H1 (cell line): ENCODE results near the gene LPAR6. TPM values are rescaled to one million over a fixed set of nuclear protein-coding genes. Genes with fewer than 3 reads are reported as not detected.

ENCODE experiments used
- CTCF ChIA-PET: fragments of 300-600 bp; sonication (Branson Sonifier 250); formaldehyde crosslinking; loops from one replicate; lab custom pipeline; 2021; ENCODE audit not compliant: partially characterized antibody; lab: Charles Lee
- POLR2A ChIA-PET: fragments of 300-600 bp; sonication (Branson Sonifier 250); formaldehyde crosslinking; loops from one replicate; lab custom pipeline; 2021; ENCODE audit warnings: inconsistent platforms; ENCODE audit not compliant: partially characterized antibody; lab: Charles Lee
- DNase-seq, 2 experiments: peaks; one replicate each; pipeline versions ENCODE4 v3.0.0 to v3.0.0-alpha.2; 2010 to 2022; ENCODE audit warnings: low spot score in 2 of 2, low read depth in 1 of 2, mixed read lengths in 1 of 2
- FAIRE-seq: peaks from 2 replicates; lab custom pipeline; 2011; peaks lifted over from hg19 to GRCh38; lab: Jason Lieb, UNC
- H2AFZ ChIP-seq: 2 replicates; pipeline ENCODE4 v1.8.1; 2012; ENCODE audit warnings: low read length, inconsistent platforms
- H2AK5ac ChIP-seq: 2 replicates; pipeline ENCODE4 v1.6.1; 2013; ENCODE audit warnings: low read depth, low read length
- H2BK120ac ChIP-seq: replicated peaks from 2 replicates; pipeline ENCODE3; 2013; ENCODE audit warnings: low read depth, low read length, inconsistent platforms
- H2BK12ac ChIP-seq: 2 replicates; pipeline ENCODE4 v1.6.1; 2013; ENCODE audit warnings: low read depth, low read length
- H2BK15ac ChIP-seq: 2 replicates; pipeline ENCODE4 v1.6.1; 2013; ENCODE audit warnings: low read length
- H2BK20ac ChIP-seq: 2 replicates; pipeline ENCODE4 v1.6.1; 2013; ENCODE audit warnings: low read length
- H2BK5ac ChIP-seq: 2 replicates; pipeline ENCODE4 v1.6.1; 2013; ENCODE audit warnings: low read depth, low read length
- H3K14ac ChIP-seq: 2 replicates; pipeline ENCODE4 v1.6.1; 2013; ENCODE audit warnings: inconsistent platforms; ENCODE audit not compliant: insufficient read length
- H3K18ac ChIP-seq: 2 replicates; pipeline ENCODE4 v1.6.1; 2013; ENCODE audit warnings: low read length; ENCODE audit errors: extremely low read depth
- H3K23ac ChIP-seq: 2 replicates; pipeline ENCODE4 v1.6.1; 2013; ENCODE audit warnings: inconsistent platforms; ENCODE audit not compliant: insufficient read length
- H3K23me2 ChIP-seq: 2 replicates; pipeline ENCODE4 v1.6.1; 2013; ENCODE audit warnings: low read depth, low read length
- H3K27ac ChIP-seq: 2 replicates; pipeline ENCODE4 v1.6.1; 2011; ENCODE audit warnings: low read depth, low read length, inconsistent platforms
- H3K27me3 ChIP-seq, 4 experiments: replicated peaks in 1 of 4; 1 replicate in 1 of 4; 2 replicates in 3 of 4; pipeline versions ENCODE4 v1.6.1 to v1.8.1; 2011 to 2013; ENCODE audit warnings: low read length in 3 of 4, mild to moderate bottlenecking in 3 of 4, inconsistent platforms in 2 of 4, mixed read lengths in 2 of 4, moderate library complexity in 1 of 4; ENCODE audit not compliant: control insufficient read depth in 3 of 4, insufficient read depth in 3 of 4; ENCODE audit errors: extremely low read depth in 1 of 4
- H3K36me3 ChIP-seq, 4 experiments: 2 replicates each; pipeline versions ENCODE4 v1.6.1 to v1.8.1; 2011 to 2013; ENCODE audit warnings: mild to moderate bottlenecking in 4 of 4, low read length in 3 of 4, moderate library complexity in 2 of 4, control low read depth in 1 of 4, inconsistent platforms in 1 of 4; ENCODE audit not compliant: insufficient read depth in 4 of 4, control insufficient read depth in 2 of 4
- H3K4ac ChIP-seq: replicated peaks from 2 replicates; pipeline ENCODE3; 2013; ENCODE audit warnings: low read length, low read depth, mixed read lengths, inconsistent platforms; ENCODE audit not compliant: insufficient read length
- H3K4me1 ChIP-seq, 4 experiments: replicated peaks in 1 of 4; 1 replicate in 1 of 4; 2 replicates in 3 of 4; pipeline versions ENCODE4 v1.6.1 to v1.8.1; 2011 to 2013; ENCODE audit warnings: low read length in 3 of 4, inconsistent platforms in 2 of 4, mixed read lengths in 1 of 4; ENCODE audit not compliant: insufficient read depth in 4 of 4, control insufficient read depth in 3 of 4
- H3K4me2 ChIP-seq, 2 experiments: 2 replicates each; pipeline versions ENCODE4 v1.6.1 to v1.8.1; 2011 to 2013; ENCODE audit warnings: low read depth in 2 of 2, low read length in 2 of 2, control low read depth in 1 of 2, inconsistent platforms in 1 of 2, mild to moderate bottlenecking in 1 of 2; ENCODE audit not compliant: insufficient read depth in 1 of 2
- H3K4me3 ChIP-seq, 4 experiments: fragments of 200-600, 300-600 bp in 1 of 4; sonication (generic), shearing (Covaris generic), sonication (Bioruptor Twin) in 1 of 4; 2 replicates each; pipeline versions ENCODE4 v1.5.1 to v1.8.1; 2011 to 2016; ENCODE audit warnings: low read length in 4 of 4, low read depth in 3 of 4, control low read depth in 2 of 4, inconsistent platforms in 2 of 4, mild to moderate bottlenecking in 2 of 4, mixed read lengths in 1 of 4, moderate library complexity in 1 of 4; ENCODE audit not compliant: insufficient read depth in 2 of 4; ENCODE audit errors: extremely low read depth in 1 of 4
- H3K56ac ChIP-seq: replicated peaks from 2 replicates; pipeline ENCODE3; 2013; ENCODE audit warnings: low read depth, mild to moderate bottlenecking, mixed read lengths, low read length, inconsistent platforms; ENCODE audit not compliant: insufficient read length
- H3K79me1 ChIP-seq: 2 replicates; pipeline ENCODE4 v1.6.1; 2013; ENCODE audit warnings: low read depth, low read length, control low read depth
- H3K79me2 ChIP-seq, 2 experiments: 2 replicates each; pipeline versions ENCODE4 v1.6.1 to v1.8.1; 2012 to 2013; ENCODE audit warnings: low read length in 2 of 2, mild to moderate bottlenecking in 2 of 2, inconsistent platforms in 1 of 2; ENCODE audit not compliant: insufficient read depth in 2 of 2, control insufficient read depth in 1 of 2
- H3K9ac ChIP-seq, 4 experiments: replicated peaks in 1 of 4; 1 replicate in 1 of 4; 2 replicates in 3 of 4; pipeline versions ENCODE4 v1.6.1 to v1.8.1; 2011 to 2013; ENCODE audit warnings: low read depth in 3 of 4, low read length in 3 of 4, control low read depth in 2 of 4, mild to moderate bottlenecking in 2 of 4, moderate library complexity in 2 of 4, inconsistent platforms in 1 of 4; ENCODE audit errors: extremely low read depth in 1 of 4
- H3K9me3 ChIP-seq, 2 experiments: 2 replicates each; pipeline versions ENCODE4 v1.6.1 to v1.8.1; 2012 to 2013; ENCODE audit warnings: mild to moderate bottlenecking in 2 of 2, moderate library complexity in 2 of 2, control low read depth in 1 of 2, inconsistent platforms in 1 of 2, low read depth in 1 of 2, low read length in 1 of 2, mixed read lengths in 1 of 2; ENCODE audit not compliant: insufficient read depth in 2 of 2
- H4K20me1 ChIP-seq, 2 experiments: replicated peaks in 1 of 2; 2 replicates each; pipeline versions ENCODE3 to v1.8.1; 2011 to 2013; ENCODE audit warnings: inconsistent platforms in 2 of 2, low read length in 2 of 2, mild to moderate bottlenecking in 1 of 2; ENCODE audit not compliant: insufficient read depth in 2 of 2, control insufficient read depth in 1 of 2
- H4K5ac ChIP-seq: 2 replicates; pipeline ENCODE4 v1.6.1; 2013; ENCODE audit warnings: low read length, low read depth, mixed read lengths, inconsistent platforms; ENCODE audit not compliant: insufficient read length
- H4K8ac ChIP-seq: 2 replicates; pipeline ENCODE4 v1.8.0; 2013; ENCODE audit warnings: mild to moderate bottlenecking, moderate library complexity, low read length, inconsistent platforms; ENCODE audit not compliant: insufficient read depth; ENCODE audit errors: extremely low read depth
- H4K91ac ChIP-seq: replicated peaks from 2 replicates; pipeline ENCODE3; 2013; ENCODE audit warnings: low read length, mixed read lengths, inconsistent platforms; ENCODE audit not compliant: insufficient read length
- CHD2 ChIP-seq: IDR thresholded peaks from 2 replicates; pipeline ENCODE4 v1.6.1; 2012; ENCODE audit warnings: low read length, improper control_type of control experiment
- CREB1 ChIP-seq: IDR thresholded peaks from 2 replicates; pipeline ENCODE4 v1.6.1; 2012; ENCODE audit warnings: inconsistent platforms
- GTF2F1 ChIP-seq: IDR thresholded peaks from 2 replicates; pipeline ENCODE4 v1.6.1; 2012; ENCODE audit warnings: low read depth, low read length, improper control_type of control experiment, borderline replicate concordance
- HDAC6 ChIP-seq: IDR thresholded peaks from one replicate; pipeline ENCODE4 v1.7.1; 2012; ENCODE audit warnings: low read depth, mild to moderate bottlenecking, inconsistent platforms, low read length, moderate library complexity
- JUN ChIP-seq: IDR thresholded peaks from 2 replicates; pipeline ENCODE4 v1.6.1; 2011; ENCODE audit warnings: low read depth, mild to moderate bottlenecking, improper control_type of control experiment, low read length
- PHF8 ChIP-seq: fragments of 200-600 bp; sonication (generic); conservative IDR thresholded peaks from 2 replicates; pipeline ENCODE4 v1.7.1; 2012; ENCODE audit warnings: low read depth, mild to moderate bottlenecking, inconsistent platforms, low read length, moderate library complexity
- POLR2A ChIP-seq, 2 experiments: IDR thresholded peaks; 1 replicate in 1 of 2; 2 replicates in 1 of 2; pipeline ENCODE4 v1.6.1; 2011; ENCODE audit warnings: low read depth in 2 of 2, low read length in 2 of 2, mild to moderate bottlenecking in 2 of 2; ENCODE audit errors: control extremely low read depth in 1 of 2
- POU5F1 ChIP-seq: IDR thresholded peaks from 2 replicates; pipeline ENCODE4 v1.6.1; 2011; ENCODE audit warnings: low read depth, mild to moderate bottlenecking, low read length, moderate library complexity
- RFX5 ChIP-seq: IDR thresholded peaks from 2 replicates; pipeline ENCODE4 v1.6.1; 2011; ENCODE audit warnings: low read depth, low read length, improper control_type of control experiment, borderline replicate concordance
- SIX5 ChIP-seq: IDR thresholded peaks from 2 replicates; pipeline ENCODE4 v1.6.1; 2011; ENCODE audit warnings: mild to moderate bottlenecking, low read depth, low read length
- SP4 ChIP-seq: IDR thresholded peaks from 2 replicates; pipeline ENCODE4 v1.6.1; 2012; ENCODE audit warnings: low read length, inconsistent platforms
- SRF ChIP-seq: IDR thresholded peaks from 2 replicates; pipeline ENCODE4 v1.6.1; 2011; ENCODE audit warnings: mild to moderate bottlenecking, low read depth, low read length, moderate library complexity
- TEAD4 ChIP-seq: IDR thresholded peaks from 2 replicates; pipeline ENCODE4 v1.6.1; 2012; ENCODE audit warnings: low read depth, low read length, inconsistent platforms, mixed read lengths
- YY1 ChIP-seq: IDR thresholded peaks from 2 replicates; pipeline ENCODE4 v1.6.1; 2011; ENCODE audit warnings: low read depth, mild to moderate bottlenecking, low read length
- WGBS, 2 experiments: shearing (Covaris generic) in 1 of 2; methylation state at CpG; one replicate each; pipeline versions ENCODE4 v1.1.6 to v1.1.7; 2013 to 2015; ENCODE audit warnings: low lambda C conversion rate in 2 of 2, mixed read lengths in 2 of 2, inconsistent platforms in 1 of 2, low coverage in 1 of 2, missing lambda C conversion rate in 1 of 2; ENCODE audit not compliant: insufficient replicate concordance in 2 of 2, insufficient coverage in 1 of 2, insufficient read length in 1 of 2; ENCODE audit errors: extremely low coverage in 1 of 2, missing lambda C conversion rate in 1 of 2; 5-methylcytosine and 5-hydroxymethylcytosine counted together
- polyA plus RNA-seq, 7 experiments: library from polyadenylated mRNA; depleted of rRNA in 3 of 7; stranded (reverse) in 5 of 7; unstranded in 2 of 7; fragments of >200 nt in 5 of 7; fragments of 200-250 nt in 2 of 7; gene quantifications; 1 replicate in 5 of 7; 2 replicates in 1 of 7; 4 replicates in 1 of 7; pipeline versions ENCODE4 v1.2.1 to v1.2.3, GENCODE V29; 2011 to 2013; ENCODE audit warnings: missing spikeins in 2 of 7, mixed read lengths in 2 of 7
- total RNA-seq: library from RNA; stranded (reverse); fragmentation: NEBNext Ultra II Directional; extraction: Animal tissue kit (Norgen Biotek cat#: 25700); gene quantifications from 2 replicates; pipeline ENCODE4 v1.2.1, GENCODE V29; 2021
- TF ChIP-seq, protein P1 (sequence below): IDR thresholded peaks from 2 replicates; pipeline ENCODE4 v1.6.1; 2011; ENCODE audit warnings: low read depth, mild to moderate bottlenecking, low read length; ENCODE audit not compliant: insufficient read depth
- TF ChIP-seq, protein P2 (sequence below): IDR thresholded peaks from 2 replicates; pipeline ENCODE4 v1.6.1; 2012; ENCODE audit warnings: inconsistent platforms

The LPAR6 gene
- total and polyA plus RNA-seq, 2 of the 8 experiments (the other 6 are each of a cell fraction or from before 2014, with no cell fraction given): 0.50 to 0.97 TPM

DNA sequence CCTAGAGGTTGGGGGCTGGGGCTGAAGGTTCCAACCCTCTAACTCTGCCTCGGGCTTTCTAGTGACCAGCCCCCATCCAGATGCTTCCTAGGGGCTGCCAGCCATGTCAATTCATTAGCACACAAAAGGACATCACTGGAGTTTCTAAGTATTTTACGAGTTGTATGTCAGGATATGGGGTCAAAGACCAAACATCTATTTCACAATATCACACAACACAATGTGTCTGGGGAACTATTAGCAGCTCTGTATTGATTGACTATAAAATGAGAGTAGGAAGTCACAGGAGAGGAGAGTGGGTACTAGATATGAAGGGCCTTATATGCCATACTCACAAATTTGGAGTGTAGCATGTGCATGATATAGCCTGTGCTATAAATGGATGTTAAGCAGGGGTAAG lies 42.1 kb downstream of the LPAR6 start:
- H3K23me2 ChIP-seq: no peaks in the 10 kb centered on the region
- no peaks in the 10 kb centered on the region for H3K27me3 ChIP-seq
- CTCF ChIA-PET: no interaction called here
- H3K9me3 ChIP-seq: no peaks in the 10 kb centered on the region
- no peak overlapping the region for H4K91ac ChIP-seq
- H2AK5ac ChIP-seq: no peak overlapping the region
- no peak overlapping the region for H2AFZ ChIP-seq
- H3K27ac ChIP-seq: no peak overlapping the region
- H2BK5ac ChIP-seq: no peak overlapping the region
- 93% methylated on average over 2 of the region's 2 CpGs; no CpG with 5 or more reads in 1 of the 2 experiments for WGBS, 2 experiments
- H3K4ac ChIP-seq: no peak overlapping the region
- H3K36me3 ChIP-seq: peaks cover 0 to 3% (median 0%) of the 10 kb centered on the region in 4 experiments; a peak in 1 of 8 replicates
- no peaks in the 10 kb centered on the region for H3K4me1 ChIP-seq
- H2BK20ac ChIP-seq: no peak overlapping the region
- DNase-seq (no peak), FAIRE-seq (no peak)
- no peak overlapping the region for H2BK15ac ChIP-seq
- H3K79me1 ChIP-seq: no peaks in the 10 kb centered on the region
- H2BK120ac ChIP-seq: no peak overlapping the region
- no peak overlapping the region for H3K23ac ChIP-seq
- no peak overlapping the region for H3K9ac ChIP-seq
- H4K8ac ChIP-seq: no peak overlapping the region
- no peak overlapping the region for H3K4me2 ChIP-seq
- H3K79me2 ChIP-seq: no peaks in the 10 kb centered on the region
- H4K20me1 ChIP-seq: no peaks in the 10 kb centered on the region
- no peak overlapping the region for H3K56ac ChIP-seq
- H3K4me3 ChIP-seq: no peak overlapping the region
- H3K18ac ChIP-seq: no peak overlapping the region
- no peak overlapping the region for H3K14ac ChIP-seq
- POLR2A ChIA-PET: no interaction called here
- no peak overlapping the region for H4K5ac ChIP-seq
- no peak overlapping the region for H2BK12ac ChIP-seq
- TF ChIP-seq RFX5: no peak
- TF ChIP-seq CHD2: no peak
- TF ChIP-seq POLR2A (IDR thresholded peaks at IDR 0.05; ENCODE audit: control extremely low read depth in 1 of 2, low read depth in 2 of 2, low read length in 2 of 2): no peak
- TF ChIP-seq CREB1: no peak
- TF ChIP-seq, protein P1, sequence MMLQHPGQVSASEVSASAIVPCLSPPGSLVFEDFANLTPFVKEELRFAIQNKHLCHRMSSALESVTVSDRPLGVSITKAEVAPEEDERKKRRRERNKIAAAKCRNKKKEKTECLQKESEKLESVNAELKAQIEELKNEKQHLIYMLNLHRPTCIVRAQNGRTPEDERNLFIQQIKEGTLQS: no peak
- TF ChIP-seq HDAC6: no peak
- TF ChIP-seq YY1: no peak
- no peak for TF ChIP-seq JUN
- no peak for TF ChIP-seq SIX5
- TF ChIP-seq GTF2F1: no peak
- no peak for TF ChIP-seq SP4
- no peak for TF ChIP-seq PHF8
- no peak for TF ChIP-seq POU5F1
- no peak for TF ChIP-seq SRF
- no peak for TF ChIP-seq TEAD4
- TF ChIP-seq, protein P2, sequence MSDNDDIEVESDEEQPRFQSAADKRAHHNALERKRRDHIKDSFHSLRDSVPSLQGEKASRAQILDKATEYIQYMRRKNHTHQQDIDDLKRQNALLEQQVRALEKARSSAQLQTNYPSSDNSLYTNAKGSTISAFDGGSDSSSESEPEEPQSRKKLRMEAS: no peak
